ENCODE measurements around the gene LGR4.

Gene LGR4

GRCh38 chr11:27420217-27420616 lies 52.4 kb downstream of the LGR4 start:
- Histone ChIP-seq H3K9me3 (no peaks in the 10 kb centered on the region), H3K4me1 (peaks cover 0 to 11% (median 5%) of the 10 kb centered on the region in 4 donors), H3K36me3 (no peaks in the 10 kb centered on the region), H3K27me3 (no peaks in the 10 kb centered on the region), H3K27ac (no peak overlapping the region), H3K4me3 (no peak overlapping the region)
- intact Hi-C loops (cut with DNase I; ENCODE audit: low total_unique reads) = no loop called here
- no peak for DNase-seq
- no peak for TF ChIP-seq CTCF (IDR thresholded peaks at IDR 0.05)

- no peaks in the 10 kb centered on the region for H3K9me3 ChIP-seq
- no peak overlapping the region for H3K27ac ChIP-seq
- peaks cover 0 to 11% (median 5%) of the 10 kb centered on the region in 4 donors for H3K4me1 ChIP-seq
- no peaks in the 10 kb centered on the region for H3K27me3 ChIP-seq
- H3K4me3 ChIP-seq = no peak overlapping the region
- intact Hi-C loops (cut with DNase I; ENCODE audit: low total_unique reads) = no loop called here
- no peaks in the 10 kb centered on the region for H3K36me3 ChIP-seq
- no peak for TF ChIP-seq CTCF (IDR thresholded peaks at IDR 0.05)
- no peak for DNase-seq
These were observed 54.2 kb downstream of the LGR4 start for GRCh38 chr11:27418356-27418755.

GRCh38 chr11:27416568-27417176 lies 55.9 kb downstream of the LGR4 start:
- H3K27ac ChIP-seq = no peak overlapping the region
- intact Hi-C loops (cut with DNase I; ENCODE audit: low total_unique reads) = no loop called here
- H3K9me3 ChIP-seq = no peaks in the 10 kb centered on the region
- peaks cover 0 to 11% (median 3%) of the 10 kb centered on the region in 4 donors for H3K4me1 ChIP-seq
- no peak for TF ChIP-seq CTCF (IDR thresholded peaks at IDR 0.05)
- H3K36me3 ChIP-seq = no peaks in the 10 kb centered on the region
- DNase-seq = no peak
- H3K4me3 ChIP-seq = no peak overlapping the region
- H3K27me3 ChIP-seq = no peaks in the 10 kb centered on the region

- H3K27ac ChIP-seq = no peak overlapping the region
These were observed 57.9 kb downstream of the LGR4 start for GRCh38 chr11:27414644-27415043.

DNA sequence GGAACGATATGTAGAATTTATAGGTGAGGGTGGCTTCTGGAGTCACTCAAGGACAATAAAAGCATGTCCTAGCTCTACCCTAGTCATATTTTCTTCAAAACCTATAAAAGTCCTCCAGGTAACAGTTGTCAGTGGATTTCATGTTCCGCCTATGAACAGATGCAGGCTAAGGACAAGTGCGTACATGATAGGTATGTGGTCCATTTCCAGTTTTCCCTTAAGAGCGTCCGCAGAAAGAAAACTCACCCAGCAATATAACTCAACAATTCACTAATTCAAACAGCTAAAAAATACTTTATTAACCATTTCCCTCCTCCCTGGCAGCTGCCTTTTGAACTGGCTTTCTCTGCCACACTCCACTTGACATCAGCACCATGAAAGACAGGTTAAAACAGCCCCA lies 59.4 kb downstream of the LGR4 start:
- Histone ChIP-seq H3K4me1 (peaks cover 0 to 16% (median 5%) of the 10 kb centered on the region in 4 donors), H3K27ac (no peak overlapping the region), H3K36me3 (peaks cover 0 to 4% (median 0%) of the 10 kb centered on the region in 3 donors), H3K4me3 (no peak overlapping the region), H3K27me3 (no peaks in the 10 kb centered on the region), H3K9me3 (no peaks in the 10 kb centered on the region)
- intact Hi-C loops (cut with DNase I; ENCODE audit: low total_unique reads) = no loop called here
- no peak for DNase-seq
- TF ChIP-seq CTCF (IDR thresholded peaks at IDR 0.05) = no peak

More at GRCh38 chr11:27414644-27415043, 57.9 kb downstream of the LGR4 start:
- no peaks in the 10 kb centered on the region for H3K27me3 ChIP-seq
- H3K9me3 ChIP-seq = no peaks in the 10 kb centered on the region
- no peak for DNase-seq
- no peak for TF ChIP-seq CTCF (IDR thresholded peaks at IDR 0.05)
- H3K36me3 ChIP-seq = peaks cover 0 to 4% (median 0%) of the 10 kb centered on the region in 3 donors
- H3K4me3 ChIP-seq = no peak overlapping the region
- intact Hi-C loops (cut with DNase I; ENCODE audit: low total_unique reads) = no loop called here
- H3K4me1 ChIP-seq = peaks cover 0 to 2% (median under 1%) of the 10 kb centered on the region in 4 donors
